ENCODE results near the gene KRTAP12-2.
"Not testable (repeated sequence)": the region's sequence is repeated elsewhere in the genome, so short reads cannot be mapped to it uniquely, and the experiment has no call there.

The KRTAP12-2 gene

GRCh38 chr21:44682580-44683151, 15.9 kb upstream of the KRTAP12-2 start:
- no peak for DNase-seq

GRCh38 chr21:44681861-44682579, 15.3 kb upstream of the KRTAP12-2 start, which contains the start of gene KRTAP12-1:
Gene KRTAP12-1, minus strand, starts transcription at chr21:44682163. Its CDS starts 40 bp downstream, at chr21:44682123.
- DNase-seq, result no peak

GRCh38 chr21:44681152-44681551, 14.4 kb upstream of the KRTAP12-2 start:
- no peak for DNase-seq

GRCh38 chr21:44677881-44678280, 11.2 kb upstream of the KRTAP12-2 start:
- DNase-seq, result no peak

- DNase-seq, result no peak
These were observed 5.2 kb upstream of the KRTAP12-2 start for GRCh38 chr21:44671911-44672310.

GRCh38 chr21:44670642-44671432, 4.1 kb upstream of the KRTAP12-2 start:
- DNase-seq, result no peak

GRCh38 chr21:44667612-44668011, 885 bp upstream of the KRTAP12-2 start:
- no peak for DNase-seq

- no peak for DNase-seq
These were observed 2.0 kb downstream of the KRTAP12-2 start for GRCh38 chr21:44664691-44665090.

- not testable (repeated sequence) for DNase-seq
These were observed 5.2 kb downstream of the KRTAP12-2 start for GRCh38 chr21:44661567-44661966.

GRCh38 chr21:44658913-44659595, 7.7 kb downstream of the KRTAP12-2 start:
- DNase-seq, result peak; percentile 15

GRCh38 chr21:44658541-44658910, 8.2 kb downstream of the KRTAP12-2 start:
- no peak for DNase-seq

- no peak for DNase-seq
These were observed 8.8 kb downstream of the KRTAP12-2 start, which contains the start of gene KRTAP12-3 for GRCh38 chr21:44657635-44658540. Gene KRTAP12-3, plus strand, starts transcription at chr21:44657932. Its CDS starts 48 bp downstream, at chr21:44657980.

GRCh38 chr21:44656868-44657267, 9.9 kb downstream of the KRTAP12-2 start:
- no peak for DNase-seq

- no peak for DNase-seq
These were observed 12.1 kb downstream of the KRTAP12-2 start, which contains the start of gene KRTAP12-4 for GRCh38 chr21:44654576-44655175. Gene KRTAP12-4, minus strand, starts transcription at chr21:44654659. Its CDS starts 45 bp downstream, at chr21:44654614.

- no peak for DNase-seq
These were observed 12.8 kb downstream of the KRTAP12-2 start for GRCh38 chr21:44653656-44654575.

GRCh38 chr21:44653123-44653522, 13.6 kb downstream of the KRTAP12-2 start:
- DNase-seq, result no peak

GRCh38 chr21:44650973-44651675, 15.6 kb downstream of the KRTAP12-2 start:
- DNase-seq, result no peak

- DNase-seq, result no peak
These were observed 16.3 kb downstream of the KRTAP12-2 start for GRCh38 chr21:44650265-44650972.
